ENCODE measurements around the gene PTBP3.

The PTBP3 gene

GRCh38 chr9:112242147-112242804, 91.1 kb downstream of the PTBP3 start:
- Histone ChIP-seq H3K27ac (ENCODE audit: low read depth, low read length) (no peak overlapping the region), H3K4me1 (ENCODE audit: control insufficient read depth, insufficient read depth, low read length) (no peaks in the 10 kb centered on the region), H3K36me3 (ENCODE audit: control insufficient read depth, insufficient read depth, low read length) (no peaks in the 10 kb centered on the region), H3K27me3 (ENCODE audit: control insufficient read depth, insufficient read depth, low read length) (no peaks in the 10 kb centered on the region), H3K4me3 (ENCODE audit: low read length) (no peak overlapping the region), H3K9ac (ENCODE audit: low read length) (no peak overlapping the region)

- Histone ChIP-seq H3K4me3 (ENCODE audit: low read length) (no peak overlapping the region), H3K36me3 (ENCODE audit: control insufficient read depth, insufficient read depth, low read length) (no peaks in the 10 kb centered on the region), H3K27ac (ENCODE audit: low read depth, low read length) (no peak overlapping the region), H3K9ac (ENCODE audit: low read length) (no peak overlapping the region), H3K27me3 (ENCODE audit: control insufficient read depth, insufficient read depth, low read length) (no peaks in the 10 kb centered on the region), H3K4me1 (ENCODE audit: control insufficient read depth, insufficient read depth, low read length) (no peaks in the 10 kb centered on the region)
Measured at GRCh38 chr9:112241491-112241890, 91.9 kb downstream of the PTBP3 start.

- Histone ChIP-seq H3K27me3 (ENCODE audit: control insufficient read depth, insufficient read depth, low read length) (no peaks in the 10 kb centered on the region), H3K4me3 (ENCODE audit: low read length) (no peak overlapping the region), H3K4me1 (ENCODE audit: control insufficient read depth, insufficient read depth, low read length) (no peaks in the 10 kb centered on the region), H3K9ac (ENCODE audit: low read length) (no peak overlapping the region), H3K27ac (ENCODE audit: low read depth, low read length) (no peak overlapping the region), H3K36me3 (ENCODE audit: control insufficient read depth, insufficient read depth, low read length) (no peaks in the 10 kb centered on the region)
Measured at GRCh38 chr9:112239708-112240107, 93.7 kb downstream of the PTBP3 start.

GRCh38 chr9:112239284-112239683, 94.1 kb downstream of the PTBP3 start:
- no peaks in the 10 kb centered on the region for H3K27me3 ChIP-seq (ENCODE audit: control insufficient read depth, insufficient read depth, low read length)
- H3K27ac ChIP-seq (ENCODE audit: low read depth, low read length), result no peak overlapping the region
- H3K36me3 ChIP-seq (ENCODE audit: control insufficient read depth, insufficient read depth, low read length), result no peaks in the 10 kb centered on the region
- no peak overlapping the region for H3K9ac ChIP-seq (ENCODE audit: low read length)
- H3K4me3 ChIP-seq (ENCODE audit: low read length), result no peak overlapping the region
- no peaks in the 10 kb centered on the region for H3K4me1 ChIP-seq (ENCODE audit: control insufficient read depth, insufficient read depth, low read length)

GRCh38 chr9:112234779-112235178, 98.6 kb downstream of the PTBP3 start:
- Histone ChIP-seq H3K9ac (ENCODE audit: low read length) (no peak overlapping the region), H3K36me3 (ENCODE audit: control insufficient read depth, insufficient read depth, low read length) (peaks cover 4% of the 10 kb centered on the region), H3K4me3 (ENCODE audit: low read length) (no peak overlapping the region), H3K27ac (ENCODE audit: low read depth, low read length) (no peak overlapping the region), H3K4me1 (ENCODE audit: control insufficient read depth, insufficient read depth, low read length) (no peaks in the 10 kb centered on the region), H3K27me3 (ENCODE audit: control insufficient read depth, insufficient read depth, low read length) (no peaks in the 10 kb centered on the region)

- H3K4me1 ChIP-seq (ENCODE audit: control insufficient read depth, insufficient read depth, low read length), result no peaks in the 10 kb centered on the region
- no peaks in the 10 kb centered on the region for H3K27me3 ChIP-seq (ENCODE audit: control insufficient read depth, insufficient read depth, low read length)
- no peak overlapping the region for H3K4me3 ChIP-seq (ENCODE audit: low read length)
Measured at GRCh38 chr9:112233769-112234168, 99.7 kb downstream of the PTBP3 start.

GRCh38 chr9:112232233-112232632, 101.2 kb downstream of the PTBP3 start:
- H3K9ac ChIP-seq (ENCODE audit: low read length), result no peak overlapping the region
- H3K27me3 ChIP-seq (ENCODE audit: control insufficient read depth, insufficient read depth, low read length), result no peaks in the 10 kb centered on the region
- peaks cover 4% of the 10 kb centered on the region for H3K36me3 ChIP-seq (ENCODE audit: control insufficient read depth, insufficient read depth, low read length)
- no peaks in the 10 kb centered on the region for H3K4me1 ChIP-seq (ENCODE audit: control insufficient read depth, insufficient read depth, low read length)
- H3K27ac ChIP-seq (ENCODE audit: low read depth, low read length), result no peak overlapping the region
- no peak overlapping the region for H3K4me3 ChIP-seq (ENCODE audit: low read length)

More at GRCh38 chr9:112233769-112234168, 99.7 kb downstream of the PTBP3 start:
- no peak overlapping the region for H3K9ac ChIP-seq (ENCODE audit: low read length)
- no peak overlapping the region for H3K27ac ChIP-seq (ENCODE audit: low read depth, low read length)
- peaks cover 4% of the 10 kb centered on the region for H3K36me3 ChIP-seq (ENCODE audit: control insufficient read depth, insufficient read depth, low read length)

GRCh38 chr9:112226091-112226490, 107.3 kb downstream of the PTBP3 start:
- no peak overlapping the region for H3K9ac ChIP-seq (ENCODE audit: low read length)
- H3K27me3 ChIP-seq (ENCODE audit: control insufficient read depth, insufficient read depth, low read length), result no peaks in the 10 kb centered on the region
- no peaks in the 10 kb centered on the region for H3K4me1 ChIP-seq (ENCODE audit: control insufficient read depth, insufficient read depth, low read length)
- H3K36me3 ChIP-seq (ENCODE audit: control insufficient read depth, insufficient read depth, low read length), result peaks cover 11% of the 10 kb centered on the region
- H3K4me3 ChIP-seq (ENCODE audit: low read length), result no peak overlapping the region
- H3K27ac ChIP-seq (ENCODE audit: low read depth, low read length), result no peak overlapping the region

GRCh38 chr9:112224401-112225289, 108.8 kb downstream of the PTBP3 start:
- Histone ChIP-seq H3K4me3 (ENCODE audit: low read length) (no peak overlapping the region), H3K27me3 (ENCODE audit: control insufficient read depth, insufficient read depth, low read length) (no peaks in the 10 kb centered on the region), H3K27ac (ENCODE audit: low read depth, low read length) (no peak overlapping the region), H3K4me1 (ENCODE audit: control insufficient read depth, insufficient read depth, low read length) (no peaks in the 10 kb centered on the region), H3K9ac (ENCODE audit: low read length) (no peak overlapping the region), H3K36me3 (ENCODE audit: control insufficient read depth, insufficient read depth, low read length) (peaks cover 9% of the 10 kb centered on the region)

- peaks cover 5% of the 10 kb centered on the region for H3K36me3 ChIP-seq (ENCODE audit: control insufficient read depth, insufficient read depth, low read length)
Measured at GRCh38 chr9:112218908-112219307, 114.5 kb downstream of the PTBP3 start.

GRCh38 chr9:112212926-112213325, 120.5 kb downstream of the PTBP3 start:
- H3K27ac ChIP-seq (ENCODE audit: low read depth, low read length), result no peak overlapping the region
- no peaks in the 10 kb centered on the region for H3K4me1 ChIP-seq (ENCODE audit: control insufficient read depth, insufficient read depth, low read length)
- H3K4me3 ChIP-seq (ENCODE audit: low read length), result no peak overlapping the region
- no peak overlapping the region for H3K9ac ChIP-seq (ENCODE audit: low read length)
- H3K27me3 ChIP-seq (ENCODE audit: control insufficient read depth, insufficient read depth, low read length), result no peaks in the 10 kb centered on the region
- peaks cover 10% of the 10 kb centered on the region for H3K36me3 ChIP-seq (ENCODE audit: control insufficient read depth, insufficient read depth, low read length)

More at GRCh38 chr9:112218908-112219307, 114.5 kb downstream of the PTBP3 start:
- no peak overlapping the region for H3K9ac ChIP-seq (ENCODE audit: low read length)
- H3K27me3 ChIP-seq (ENCODE audit: control insufficient read depth, insufficient read depth, low read length), result no peaks in the 10 kb centered on the region
- H3K27ac ChIP-seq (ENCODE audit: low read depth, low read length), result no peak overlapping the region
- no peak overlapping the region for H3K4me3 ChIP-seq (ENCODE audit: low read length)
- H3K4me1 ChIP-seq (ENCODE audit: control insufficient read depth, insufficient read depth, low read length), result no peaks in the 10 kb centered on the region

- Histone ChIP-seq H3K9ac (ENCODE audit: low read length) (no peak overlapping the region), H3K36me3 (ENCODE audit: control insufficient read depth, insufficient read depth, low read length) (peaks cover 10% of the 10 kb centered on the region), H3K4me1 (ENCODE audit: control insufficient read depth, insufficient read depth, low read length) (no peaks in the 10 kb centered on the region), H3K4me3 (ENCODE audit: low read length) (no peak overlapping the region), H3K27ac (ENCODE audit: low read depth, low read length) (no peak overlapping the region), H3K27me3 (ENCODE audit: control insufficient read depth, insufficient read depth, low read length) (no peaks in the 10 kb centered on the region)
Measured at GRCh38 chr9:112207451-112207850, 126.0 kb downstream of the PTBP3 start.
